Right kidney (tissue), 9 donors: ENCODE measurements around the gene RNU1-4.
"Not testable (repeated sequence)": the region's sequence is repeated elsewhere in the genome, so short reads cannot be mapped to it uniquely, and the experiment has no call there.

ENCODE experiments used
- DNase-seq: peaks from one replicate; pipeline ENCODE4 v3.0.0-alpha.2; 2016
- long read RNA-seq, 8 donors: transcript quantifications; one replicate each; lab custom pipeline, GENCODE V29; 2026

Gene RNU1-4
- long read RNA-seq, donor 1, partial matches to known transcripts = 0 of 1 reads
- long read RNA-seq, donor 1, other reads (novel, unspliced or antisense) = 0 of 1 reads
- long read RNA-seq, donor 2 = 0 reads
- long read RNA-seq, donor 3, partial matches to known transcripts = 0 of 1 reads
- long read RNA-seq, donor 3, other reads (novel, unspliced or antisense) = 0 of 1 reads
- long read RNA-seq, donor 4, partial matches to known transcripts = 0 of 1 reads
- long read RNA-seq, donor 4, other reads (novel, unspliced or antisense) = 0 of 1 reads
- long read RNA-seq, donor 5, partial matches to known transcripts = 0 of 1 reads
- long read RNA-seq, donor 5, other reads (novel, unspliced or antisense) = 0 of 1 reads
- long read RNA-seq, donor 6 = 0 reads
- long read RNA-seq, donor 7 = 0 reads
- long read RNA-seq, donor 8 = 0 reads

DNA sequence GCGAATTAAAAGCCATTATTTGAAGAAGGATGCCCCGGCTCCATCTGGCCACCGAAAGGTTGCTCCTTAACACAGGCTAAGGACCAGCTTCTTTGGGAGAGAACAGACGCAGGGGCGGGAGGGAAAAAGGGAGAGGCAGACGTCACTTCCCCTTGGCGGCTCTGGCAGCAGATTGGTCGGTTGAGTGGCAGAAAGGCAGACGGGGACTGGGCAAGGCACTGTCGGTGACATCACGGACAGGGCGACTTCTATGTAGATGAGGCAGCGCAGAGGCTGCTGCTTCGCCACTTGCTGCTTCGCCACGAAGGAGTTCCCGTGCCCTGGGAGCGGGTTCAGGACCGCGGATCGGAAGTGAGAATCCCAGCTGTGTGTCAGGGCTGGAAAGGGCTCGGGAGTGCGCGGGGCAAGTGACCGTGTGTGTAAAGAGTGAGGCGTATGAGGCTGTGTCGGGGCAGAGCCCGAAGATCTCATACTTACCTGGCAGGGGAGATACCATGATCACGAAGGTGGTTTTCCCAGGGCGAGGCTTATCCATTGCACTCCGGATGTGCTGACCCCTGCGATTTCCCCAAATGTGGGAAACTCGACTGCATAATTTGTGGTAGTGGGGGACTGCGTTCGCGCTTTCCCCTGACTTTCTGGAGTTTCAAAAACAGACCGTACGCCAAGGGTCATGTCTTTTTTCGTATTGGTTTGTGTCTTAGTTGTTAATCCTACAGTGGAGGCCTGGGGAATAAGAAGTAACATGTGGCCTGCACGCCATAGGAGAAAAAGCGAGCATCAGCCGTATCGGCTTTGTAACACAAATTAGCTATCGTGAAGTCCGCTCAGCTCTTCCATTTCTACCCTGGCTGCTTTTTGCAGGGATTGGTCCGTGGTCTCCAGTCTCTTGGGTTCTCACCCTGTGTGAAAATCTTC lies at the start of gene RNU1-4:
RNU1-4 (plus strand) TSS at position 470 of the 918 bp plus-strand sequence.
- DNase-seq = not testable (repeated sequence)

DNA sequence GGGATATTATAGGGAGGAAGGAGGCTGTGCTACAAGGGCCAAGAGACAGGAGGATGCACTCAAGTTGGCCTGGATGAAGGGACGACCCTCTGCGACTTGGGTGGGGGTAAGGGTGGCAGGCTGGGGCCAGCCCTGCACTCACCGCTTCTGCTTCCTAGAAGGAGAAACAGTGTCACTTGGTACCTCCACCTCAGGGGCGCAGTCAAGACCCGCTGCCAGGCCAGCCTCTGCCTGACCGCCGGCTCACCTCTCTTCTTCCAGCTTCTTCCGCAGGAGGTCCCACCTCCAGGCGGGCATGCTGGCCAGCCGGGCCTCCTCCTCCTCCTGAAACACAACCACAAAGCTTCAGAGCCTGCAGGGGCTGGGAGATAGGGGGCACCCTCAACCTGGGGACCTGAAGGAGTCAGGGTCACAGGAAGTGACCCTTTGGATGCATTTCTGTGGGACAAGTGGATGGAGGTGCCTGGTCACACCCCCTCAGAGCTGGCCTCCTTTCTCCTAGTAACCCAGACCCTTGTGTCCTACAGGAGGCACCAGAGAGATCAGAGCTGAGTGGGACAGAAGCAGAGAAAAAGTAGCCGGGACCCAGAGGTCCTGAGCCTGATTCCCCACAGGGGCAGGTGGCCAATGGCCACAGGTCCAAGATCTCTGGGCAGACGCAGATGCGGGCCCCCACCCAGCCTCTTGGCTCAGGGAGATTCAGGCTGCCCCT lies 49.2 kb upstream of the RNU1-4 start:
- not testable (repeated sequence) for DNase-seq

DNA sequence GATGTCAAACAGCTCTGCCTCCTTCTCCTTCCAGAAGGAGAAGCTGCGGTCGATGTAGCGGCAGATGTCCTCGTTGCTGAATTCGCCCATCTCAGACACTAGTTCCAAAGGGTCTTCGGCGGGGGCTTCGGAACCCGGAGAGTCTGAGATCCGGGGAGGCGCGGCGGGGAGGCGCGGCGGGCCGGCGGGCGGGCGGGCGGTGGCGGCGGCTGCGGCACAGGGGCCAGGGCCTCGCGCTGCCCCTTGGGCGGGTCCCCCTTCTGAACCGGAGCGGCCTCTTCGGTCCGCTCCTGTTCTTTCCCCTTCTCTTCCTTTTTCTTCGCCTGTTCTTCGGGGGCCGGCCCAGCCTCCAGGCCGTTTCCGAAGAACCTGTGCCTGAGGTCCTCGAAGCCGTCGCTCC lies 48.0 kb upstream of the RNU1-4 start:
- DNase-seq = not testable (repeated sequence)

DNA sequence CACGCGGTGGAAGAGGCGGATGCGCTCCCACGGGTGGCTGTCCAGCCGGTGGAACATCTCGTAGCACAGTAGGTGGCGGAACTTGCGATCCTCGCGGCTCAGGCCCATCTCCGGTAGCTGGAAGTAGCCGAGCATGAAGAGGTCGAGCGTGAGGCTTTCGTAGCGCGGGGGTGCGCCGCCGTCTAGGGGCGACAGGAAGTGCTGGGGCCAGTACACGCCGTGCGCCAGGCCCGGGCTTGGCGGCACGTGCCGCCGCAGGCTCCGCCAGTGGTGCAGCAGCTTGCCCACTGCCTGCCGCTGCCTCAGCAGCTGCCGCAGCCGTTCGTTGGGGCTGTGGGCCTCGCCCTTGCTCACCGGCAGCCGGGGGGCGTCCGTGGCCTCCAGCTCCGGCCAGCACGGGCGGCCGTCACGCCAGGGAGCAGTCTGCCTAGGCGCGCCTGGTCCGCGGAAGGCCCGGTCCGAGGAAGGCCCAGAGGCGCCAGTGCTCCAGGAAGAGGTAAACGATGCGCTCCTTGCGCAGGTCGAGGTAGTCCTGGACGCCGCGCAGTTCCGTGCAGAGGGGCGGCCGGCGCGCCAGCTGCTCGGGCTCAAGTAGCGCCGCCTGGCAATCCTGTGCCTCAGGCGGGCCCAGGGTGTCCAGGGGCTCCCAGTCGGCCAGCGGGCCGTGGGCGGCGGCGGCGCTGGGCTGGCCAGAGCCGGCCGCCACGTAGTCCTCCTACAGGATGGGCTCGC lies 47.4 kb upstream of the RNU1-4 start:
- DNase-seq = not testable (repeated sequence)

DNA sequence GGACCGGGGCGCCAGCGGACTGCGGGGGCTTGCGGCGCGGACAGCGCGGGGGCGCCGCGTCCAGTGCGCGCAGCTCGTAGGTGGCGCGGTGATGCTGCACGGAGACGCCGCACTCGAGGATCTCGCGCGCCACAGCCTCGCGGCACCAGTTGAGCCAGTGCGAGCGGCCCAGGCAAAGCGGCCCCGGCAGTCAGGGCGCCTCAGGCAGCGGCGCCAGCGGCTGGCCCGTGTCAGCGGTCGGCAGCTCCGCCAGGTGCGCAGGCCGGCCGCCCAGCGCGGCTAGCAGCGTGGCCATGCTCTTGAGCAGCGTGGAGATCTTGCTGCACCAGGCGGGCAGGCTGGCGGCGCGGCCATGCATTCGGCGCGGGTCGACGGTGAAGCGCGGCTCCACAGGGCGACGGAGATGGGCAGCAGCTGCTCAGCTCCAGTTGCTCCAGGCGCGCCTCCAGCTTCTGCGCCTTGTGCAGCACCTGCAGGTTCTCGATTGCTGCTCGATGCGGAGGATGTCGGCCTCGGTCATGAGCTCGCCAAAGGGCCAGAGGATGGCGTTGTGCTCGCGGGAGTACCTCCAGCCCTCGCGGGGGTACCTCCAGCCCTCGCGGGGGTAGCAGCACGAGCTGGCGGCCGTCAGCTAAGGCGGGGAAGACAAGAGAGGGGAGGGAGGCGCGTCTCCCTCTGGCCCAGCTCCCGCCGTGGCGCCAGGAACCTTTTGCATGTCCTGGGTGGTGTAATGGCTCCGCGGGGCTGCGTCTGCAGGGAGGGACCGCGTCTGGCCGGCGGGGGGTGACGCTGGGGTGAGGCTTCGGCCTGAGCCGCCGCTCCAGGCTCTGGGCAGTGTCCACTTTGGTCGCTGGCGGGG lies 46.6 kb upstream of the RNU1-4 start:
- not testable (repeated sequence) for DNase-seq

DNA sequence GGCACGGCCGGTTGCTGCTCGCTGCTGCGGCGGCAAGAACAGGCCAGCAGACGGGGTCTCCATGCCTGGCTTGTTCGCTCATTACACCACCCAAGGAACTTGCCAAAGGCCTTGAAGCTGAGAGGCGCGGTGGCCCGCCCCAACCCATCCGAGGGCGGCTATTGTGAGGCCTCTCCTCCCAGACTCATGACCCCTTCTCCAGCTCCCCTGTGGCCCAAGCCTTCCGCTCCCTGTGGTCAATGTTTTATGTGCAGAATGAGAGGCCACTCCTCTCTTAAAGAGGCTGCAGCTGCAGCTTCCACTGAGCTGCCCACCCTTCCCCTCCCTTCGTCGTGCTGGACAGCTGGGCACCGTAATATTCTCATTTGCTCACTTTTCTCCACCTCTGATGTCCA lies 46.0 kb upstream of the RNU1-4 start:
- DNase-seq = not testable (repeated sequence)

DNA sequence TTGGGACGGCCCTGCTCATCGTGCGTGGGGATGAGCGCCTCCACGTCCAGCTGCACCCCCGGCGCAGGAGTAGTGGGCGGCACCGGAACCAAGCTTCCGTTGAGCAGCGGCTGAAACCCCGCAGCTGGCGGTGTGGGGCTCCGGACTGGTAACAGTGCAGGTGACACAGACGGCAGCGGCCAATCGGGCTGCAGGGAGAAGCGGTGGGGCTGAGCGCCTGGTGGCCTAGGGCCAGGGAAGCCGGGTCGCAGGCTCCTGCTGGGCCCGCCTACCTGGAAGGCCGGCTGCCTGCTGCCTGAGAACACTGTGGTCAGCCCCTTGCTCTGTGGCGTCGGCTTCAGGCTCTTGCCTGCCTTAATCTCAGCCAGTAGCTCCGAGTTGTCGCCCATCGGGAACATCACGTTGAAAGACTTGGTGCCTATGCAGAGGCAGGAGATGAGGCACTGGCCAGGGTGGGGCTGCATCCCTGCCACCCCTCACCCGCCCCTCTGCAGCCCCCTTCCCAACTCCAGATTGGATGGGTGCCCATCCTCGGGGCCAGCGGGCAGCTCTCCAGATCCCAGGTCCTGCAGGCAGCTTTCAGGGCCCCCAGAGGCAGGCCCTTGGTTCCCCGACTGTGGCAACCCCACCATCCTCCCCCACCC lies 43.7 kb upstream of the RNU1-4 start:
- DNase-seq = not testable (repeated sequence)

DNA sequence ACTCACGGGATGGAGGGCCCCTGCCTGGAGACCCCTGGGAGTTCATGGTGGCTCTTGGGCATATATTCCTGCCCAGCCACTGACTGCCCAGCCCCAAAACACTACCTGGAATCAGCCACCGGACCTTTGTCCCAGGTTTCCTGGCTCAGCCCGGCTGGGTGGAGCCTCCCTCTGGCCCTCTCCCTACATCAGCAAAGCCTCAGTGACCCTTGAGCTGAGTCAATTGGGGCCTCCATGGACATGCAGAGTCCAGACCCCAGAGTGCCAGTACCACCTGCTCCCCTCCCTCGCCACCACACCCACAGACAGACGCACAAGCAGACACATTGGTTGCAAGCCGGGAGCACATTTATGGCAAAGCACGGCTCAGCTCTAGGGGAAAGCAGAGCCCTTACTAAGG lies 43.2 kb upstream of the RNU1-4 start:
- not testable (repeated sequence) for DNase-seq

DNA sequence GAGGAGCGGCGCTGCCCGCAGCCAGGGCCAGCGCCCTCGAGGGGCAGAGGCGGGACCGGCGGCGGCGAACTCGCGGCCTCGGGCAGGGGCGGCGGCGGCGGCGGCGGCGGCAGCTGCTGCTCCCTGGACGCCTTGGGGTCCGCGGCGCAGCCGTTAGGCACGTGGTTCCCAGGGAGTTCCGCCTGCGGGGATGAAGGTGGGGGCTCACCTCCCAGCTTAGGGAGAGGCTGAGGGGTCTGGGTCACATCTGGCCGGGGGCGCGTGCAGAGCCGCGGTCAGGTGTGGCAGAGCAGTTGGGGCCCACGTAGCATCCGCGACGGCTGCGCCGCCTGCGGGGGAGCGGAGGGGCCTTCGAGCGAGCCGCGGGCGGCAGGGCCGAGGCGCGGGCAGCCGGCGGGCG lies 40.9 kb upstream of the RNU1-4 start:
- DNase-seq = not testable (repeated sequence)

DNA sequence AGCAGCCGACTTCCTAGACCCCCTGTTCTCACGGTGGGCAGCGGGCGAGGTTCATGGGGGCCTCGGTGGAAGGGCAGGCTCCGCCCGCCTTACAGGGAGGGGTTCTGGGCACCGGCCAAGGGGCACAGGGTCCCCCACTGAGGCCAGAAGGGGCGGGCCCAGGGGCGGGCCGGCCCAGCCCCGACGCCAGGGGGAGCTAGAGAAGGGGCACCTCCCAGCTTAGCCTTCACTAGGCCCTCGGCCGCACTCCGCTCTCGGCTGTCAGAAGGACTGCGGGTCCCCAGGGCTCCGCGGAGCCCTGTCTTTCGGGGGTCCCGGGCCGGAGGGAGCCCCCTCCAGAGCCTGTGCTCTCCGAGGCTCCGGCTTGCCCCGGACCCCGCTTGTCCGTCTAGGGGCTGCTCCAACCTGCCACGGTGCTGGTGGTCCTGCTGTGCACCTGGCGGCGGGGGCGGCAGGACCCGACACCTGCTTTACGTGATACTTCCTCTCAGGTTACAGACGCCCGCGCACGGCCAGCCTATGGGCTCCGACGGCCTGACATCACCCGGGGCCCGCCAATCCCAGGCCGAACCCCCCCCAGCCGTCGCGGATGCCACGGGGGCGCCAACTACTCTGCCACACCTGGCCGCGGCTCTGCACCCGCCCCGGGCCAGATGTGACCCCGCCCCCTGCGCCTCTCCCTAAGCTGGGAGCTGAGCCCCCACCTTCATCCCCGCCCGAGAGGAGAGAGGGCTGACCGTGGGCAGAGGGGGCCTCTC lies 40.0 kb upstream of the RNU1-4 start:
- not testable (repeated sequence) for DNase-seq

DNA sequence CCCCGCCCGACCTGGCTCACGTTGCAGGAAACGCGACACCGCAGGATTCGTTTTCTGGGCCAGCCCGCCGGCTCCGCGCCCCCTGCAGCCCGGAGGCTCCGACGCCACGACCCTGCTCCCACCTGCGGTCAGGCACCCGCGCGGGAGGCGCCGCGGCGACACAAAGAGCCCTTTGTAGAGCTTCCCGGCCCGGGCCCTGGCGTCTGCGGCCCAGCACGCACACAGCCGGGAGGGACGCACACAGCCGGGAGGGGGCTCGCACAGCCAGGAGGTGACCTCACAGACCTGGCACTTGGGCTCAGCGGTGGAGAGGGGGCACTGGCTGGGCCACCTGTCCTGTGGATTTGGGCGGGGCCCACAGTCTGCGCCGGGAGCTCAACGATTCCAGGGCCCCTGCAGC lies 39.1 kb upstream of the RNU1-4 start:
- not testable (repeated sequence) for DNase-seq

DNA sequence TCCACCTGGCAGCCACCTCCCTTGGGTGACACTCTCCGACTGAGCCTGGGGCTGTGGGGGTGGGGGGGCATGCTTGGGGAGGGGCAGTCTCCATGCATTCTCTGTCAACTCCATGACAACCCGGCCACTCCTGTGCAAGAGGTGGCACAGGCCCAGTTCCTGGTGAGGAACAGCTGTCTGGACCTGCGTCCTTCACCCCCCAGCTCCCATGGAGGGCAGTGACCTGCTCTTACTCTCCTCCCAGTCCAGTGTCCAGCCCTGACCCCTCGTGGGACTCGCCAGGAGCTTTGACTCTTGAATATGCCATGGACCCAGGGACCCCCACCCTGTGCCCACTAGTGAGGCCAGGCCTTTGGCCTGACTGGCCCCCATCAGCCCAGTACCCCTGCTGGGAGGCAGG lies 38.0 kb upstream of the RNU1-4 start:
- DNase-seq = not testable (repeated sequence)

DNA sequence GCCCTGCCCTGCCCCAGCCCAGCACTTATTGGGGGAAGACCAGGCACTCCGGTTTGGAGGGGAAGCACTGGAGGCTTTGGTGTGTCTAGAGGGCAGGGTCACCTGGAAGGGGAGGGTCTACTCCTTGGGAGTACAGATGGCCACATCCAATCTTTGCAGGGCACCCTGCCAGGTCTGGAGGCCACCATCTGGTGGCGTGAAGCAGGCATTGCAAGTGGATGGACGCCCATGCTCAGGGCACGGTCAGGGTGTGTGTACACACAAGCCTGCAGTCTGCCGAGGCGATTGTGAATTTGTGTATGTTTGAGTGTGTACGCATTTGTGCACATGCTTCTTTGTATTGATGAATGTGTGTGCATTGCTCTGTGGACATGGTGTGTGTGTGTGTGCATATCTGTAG lies 37.2 kb upstream of the RNU1-4 start:
- DNase-seq = not testable (repeated sequence)

DNA sequence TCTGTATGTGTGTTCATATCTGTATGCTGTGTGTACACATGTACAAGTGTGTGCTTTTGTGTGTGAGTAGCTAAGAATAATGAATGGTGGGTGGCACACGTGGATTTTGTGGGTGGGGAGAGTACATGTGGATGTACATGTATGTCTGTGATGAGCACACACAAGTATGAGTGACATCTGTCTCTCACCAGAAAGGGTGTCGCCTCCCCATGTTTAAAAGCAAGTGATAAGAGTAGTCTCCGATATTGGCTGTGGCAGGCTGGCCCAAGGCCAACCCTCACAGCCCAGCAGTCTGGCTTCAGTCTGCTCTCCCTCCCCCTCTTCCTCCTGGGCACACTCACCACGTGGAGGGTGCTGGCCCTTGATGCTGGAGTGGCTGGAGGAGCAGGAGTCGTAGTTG lies 36.7 kb upstream of the RNU1-4 start:
- DNase-seq = not testable (repeated sequence)

DNA sequence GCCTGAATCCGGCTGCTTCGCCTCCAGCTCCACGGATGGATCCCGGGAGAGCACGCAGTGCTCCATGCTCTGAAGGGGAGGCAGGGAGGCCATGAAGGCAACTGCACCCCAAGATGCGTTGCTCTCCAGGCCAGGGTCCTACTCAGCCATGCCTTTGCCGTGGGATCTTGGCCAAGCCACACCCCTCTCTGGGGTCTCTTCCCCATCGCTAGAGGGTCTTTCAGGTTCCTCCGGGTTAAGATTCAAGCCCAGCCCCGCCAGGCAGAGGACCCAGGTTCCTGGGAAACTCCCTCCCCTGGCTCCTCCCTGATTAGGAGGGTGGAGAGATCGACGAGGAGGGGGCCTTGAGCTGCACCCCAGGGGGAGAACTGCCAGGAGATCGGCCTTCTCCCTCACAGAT lies 36.2 kb upstream of the RNU1-4 start:
- DNase-seq = not testable (repeated sequence)

DNA sequence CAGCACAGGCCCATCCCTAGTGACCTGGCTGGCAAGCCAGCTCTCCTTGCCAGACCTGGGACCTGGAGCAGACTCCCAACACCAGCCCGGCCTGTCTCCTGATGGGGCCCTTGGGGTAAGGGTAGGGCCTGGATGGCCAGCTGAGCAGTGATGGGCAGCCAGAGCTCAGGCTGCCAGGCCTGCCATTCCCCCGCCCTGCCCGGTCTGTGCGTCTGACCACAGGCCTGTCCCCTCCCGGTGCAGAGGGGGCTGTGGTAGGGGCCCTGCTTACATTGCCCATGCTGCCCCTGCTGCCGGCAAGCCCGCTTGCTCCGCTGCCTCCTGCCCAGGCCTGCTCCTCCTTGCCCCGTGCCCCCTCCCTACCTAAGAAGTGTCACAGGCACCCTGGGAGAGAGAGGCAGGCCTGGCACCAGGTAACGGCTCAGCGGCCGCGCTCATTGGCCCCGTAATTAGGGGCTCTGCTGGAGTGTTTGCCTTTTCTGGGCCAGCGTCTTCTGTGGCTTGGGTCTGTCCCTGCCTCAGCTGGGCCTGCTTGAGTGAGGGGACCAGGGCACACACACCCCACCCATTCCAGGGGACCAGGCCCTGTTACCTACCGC lies 35.7 kb upstream of the RNU1-4 start:
- not testable (repeated sequence) for DNase-seq

DNA sequence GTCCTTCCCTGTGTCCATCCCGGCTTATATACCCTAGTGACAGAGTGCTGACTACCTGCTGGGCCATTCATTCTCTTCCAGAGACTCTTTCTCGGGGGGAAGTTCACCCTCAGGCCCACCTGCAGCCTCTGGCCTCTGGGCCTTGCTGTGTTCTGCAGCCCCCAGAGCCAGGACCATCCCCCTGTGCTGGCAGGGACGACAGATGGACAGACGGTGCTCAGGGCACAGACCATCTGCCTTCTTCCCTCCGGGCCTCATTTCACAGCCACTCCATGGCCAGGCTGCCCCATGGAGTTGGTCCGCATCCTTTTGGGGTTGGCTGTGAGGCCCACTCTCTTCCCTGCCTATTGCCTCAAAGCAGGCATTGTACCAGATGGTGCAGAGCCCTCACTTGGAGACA lies 34.0 kb upstream of the RNU1-4 start:
- peak; percentile 2 for DNase-seq

DNA sequence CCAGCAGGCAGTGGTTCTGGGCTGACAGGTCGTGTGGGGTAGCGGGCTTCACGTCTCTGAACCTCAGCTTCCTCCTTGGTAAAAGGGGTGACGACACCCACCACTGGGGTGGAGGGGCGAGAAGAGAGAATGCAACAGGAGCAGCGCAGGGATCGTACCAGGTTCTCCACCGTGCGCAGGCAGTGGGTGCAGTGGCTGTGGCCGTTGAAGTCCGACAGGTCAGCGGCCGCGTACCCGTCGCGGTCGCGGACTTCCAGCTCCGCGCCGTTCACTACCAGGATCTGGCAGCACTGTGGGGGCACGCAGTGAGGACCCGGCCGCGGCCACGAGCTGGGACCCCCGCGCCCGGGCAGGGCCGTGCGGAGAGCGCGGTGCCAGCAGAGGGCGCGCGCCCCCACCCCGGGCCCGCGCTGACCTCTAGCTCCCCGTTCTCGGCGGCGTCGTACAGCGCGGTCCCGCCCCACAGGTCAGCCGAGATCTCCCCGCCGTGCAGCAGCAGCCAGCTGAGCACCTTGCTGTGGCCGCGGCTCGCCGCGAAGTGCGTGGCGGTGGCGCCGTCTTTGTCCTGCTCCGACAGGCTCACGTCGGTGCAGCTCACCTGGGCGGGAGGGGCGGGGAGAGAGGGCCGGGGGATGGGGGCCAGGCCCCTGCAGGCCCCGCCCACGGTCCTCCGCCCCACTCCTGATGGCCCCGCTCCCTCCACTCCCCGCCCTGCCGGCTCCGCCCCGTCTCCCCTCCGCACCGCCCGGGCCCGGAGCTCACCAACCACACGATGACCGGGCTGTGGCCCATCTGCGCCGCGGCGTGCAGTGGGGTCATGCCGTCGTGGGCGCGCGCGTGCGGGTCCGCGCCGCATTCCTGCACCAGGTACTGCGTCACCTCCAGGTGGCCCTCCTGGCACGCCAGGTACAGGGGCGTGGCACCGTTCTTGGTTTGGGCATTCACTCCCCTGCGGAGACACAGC lies 32.9 kb upstream of the RNU1-4 start:
- peak; percentile 44 for DNase-seq
